ENCODE measurements around the gene BDKRB1. TPM values are rescaled to one million over a fixed set of nuclear protein-coding genes. Genes with fewer than 3 reads are reported as not detected.
"Not testable (repeated sequence)": the region's sequence is repeated elsewhere in the genome, so short reads cannot be mapped to it uniquely, and the experiment has no call there.

Gene BDKRB1
- total RNA-seq, 2 experiments from 2014 or later: not detected

DNA sequence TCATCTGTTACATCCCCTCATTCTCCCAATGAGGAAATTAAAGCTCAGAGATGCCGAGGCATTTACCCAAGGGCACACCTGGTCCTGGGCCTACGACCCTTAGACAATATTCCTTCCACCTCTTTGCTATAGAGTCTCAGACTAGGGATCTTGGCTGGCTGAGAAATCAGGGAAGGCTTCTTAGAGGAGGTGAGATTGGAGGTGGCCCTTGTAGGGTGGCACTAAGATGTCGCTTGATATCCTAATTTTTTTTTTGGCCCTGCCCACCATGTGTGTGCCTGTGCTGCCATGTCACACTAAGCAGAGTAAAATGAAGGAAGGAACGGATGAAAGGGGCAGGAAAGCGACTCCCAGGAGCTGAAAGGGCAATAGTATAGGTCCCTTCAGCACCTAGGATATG is 30.8 kb upstream of the BDKRB1 start:
- H3K27ac Mint-ChIP-seq: no peak overlapping the region
- H3K4me3 Mint-ChIP-seq: no peak overlapping the region
- H3K4me1 Mint-ChIP-seq: no peaks in the 10 kb centered on the region
- peaks cover 4% of the 10 kb centered on the region for H3K27me3 Mint-ChIP-seq
- DNase-seq: no peak
- no peaks in the 10 kb centered on the region for H3K36me3 Mint-ChIP-seq
- peaks cover 1% of the 10 kb centered on the region for H3K9me3 Mint-ChIP-seq

DNA sequence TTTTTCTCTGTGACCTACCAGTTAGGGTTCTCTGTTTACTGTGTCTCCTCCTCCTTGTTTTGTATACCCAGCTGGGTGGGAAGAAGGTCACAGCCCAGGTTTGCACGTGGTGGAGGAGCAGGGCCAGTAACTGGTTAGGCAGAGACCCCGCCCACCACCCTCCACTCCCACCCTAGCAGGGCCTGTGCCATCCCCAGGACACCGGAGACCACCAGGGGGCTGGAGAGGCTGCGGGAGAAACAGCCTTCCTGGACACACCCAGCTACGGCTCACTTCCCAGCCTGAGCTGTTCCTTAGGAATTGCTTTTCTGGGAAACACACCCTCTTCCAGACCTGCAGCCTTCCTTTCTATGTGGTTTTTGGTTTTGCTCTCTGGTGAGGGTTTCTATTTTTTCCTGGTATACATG is 30.3 kb upstream of the BDKRB1 start:
- peaks cover 1% of the 10 kb centered on the region for H3K9me3 Mint-ChIP-seq
- peaks cover 1% of the 10 kb centered on the region for H3K27me3 Mint-ChIP-seq
- no peaks in the 10 kb centered on the region for H3K36me3 Mint-ChIP-seq
- H3K4me3 Mint-ChIP-seq: no peak overlapping the region
- H3K4me1 Mint-ChIP-seq: no peaks in the 10 kb centered on the region
- DNase-seq: no peak
- no peak overlapping the region for H3K27ac Mint-ChIP-seq

- no peaks in the 10 kb centered on the region for H3K36me3 Mint-ChIP-seq
- no peaks in the 10 kb centered on the region for H3K4me1 Mint-ChIP-seq
- H3K27me3 Mint-ChIP-seq: no peaks in the 10 kb centered on the region
- peaks cover 1% of the 10 kb centered on the region for H3K9me3 Mint-ChIP-seq
- H3K4me3 Mint-ChIP-seq: no peak overlapping the region
- DNase-seq: no peak
- no peak overlapping the region for H3K27ac Mint-ChIP-seq
Observed at GRCh38 chr14:96227428-96227827, 28.6 kb upstream of the BDKRB1 start.

DNA sequence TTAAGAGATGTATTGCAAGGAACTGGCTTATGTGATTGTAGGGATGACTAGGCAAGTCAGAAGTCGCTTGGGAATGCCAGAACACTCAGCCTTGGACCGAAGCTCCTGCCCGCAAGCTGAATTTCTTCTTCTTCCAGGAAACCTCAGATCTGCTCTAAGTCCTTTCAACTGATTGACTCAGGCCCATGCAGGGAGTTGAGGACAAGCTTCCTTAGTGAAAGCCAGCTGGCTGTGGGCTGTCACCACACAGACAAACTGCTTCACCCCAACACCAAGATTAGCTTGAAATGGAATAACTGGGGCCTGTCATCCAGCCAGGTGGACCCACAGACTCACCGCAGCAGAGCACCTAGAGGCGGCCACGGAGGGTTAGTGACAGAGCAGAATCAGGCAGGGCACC is 26.7 kb upstream of the BDKRB1 start:
- no peaks in the 10 kb centered on the region for H3K27me3 Mint-ChIP-seq
- no peaks in the 10 kb centered on the region for H3K36me3 Mint-ChIP-seq
- no peaks in the 10 kb centered on the region for H3K4me1 Mint-ChIP-seq
- H3K27ac Mint-ChIP-seq: no peak overlapping the region
- H3K4me3 Mint-ChIP-seq: no peak overlapping the region
- no peak for DNase-seq
- peaks cover 1% of the 10 kb centered on the region for H3K9me3 Mint-ChIP-seq

GRCh38 chr14:96231056-96231455 is 25.0 kb upstream of the BDKRB1 start:
- no peak for DNase-seq
- no peaks in the 10 kb centered on the region for H3K36me3 Mint-ChIP-seq
- H3K4me3 Mint-ChIP-seq: no peak overlapping the region
- H3K27me3 Mint-ChIP-seq: no peaks in the 10 kb centered on the region
- peaks cover 1% of the 10 kb centered on the region for H3K9me3 Mint-ChIP-seq
- no peak overlapping the region for H3K27ac Mint-ChIP-seq
- H3K4me1 Mint-ChIP-seq: no peaks in the 10 kb centered on the region

DNA sequence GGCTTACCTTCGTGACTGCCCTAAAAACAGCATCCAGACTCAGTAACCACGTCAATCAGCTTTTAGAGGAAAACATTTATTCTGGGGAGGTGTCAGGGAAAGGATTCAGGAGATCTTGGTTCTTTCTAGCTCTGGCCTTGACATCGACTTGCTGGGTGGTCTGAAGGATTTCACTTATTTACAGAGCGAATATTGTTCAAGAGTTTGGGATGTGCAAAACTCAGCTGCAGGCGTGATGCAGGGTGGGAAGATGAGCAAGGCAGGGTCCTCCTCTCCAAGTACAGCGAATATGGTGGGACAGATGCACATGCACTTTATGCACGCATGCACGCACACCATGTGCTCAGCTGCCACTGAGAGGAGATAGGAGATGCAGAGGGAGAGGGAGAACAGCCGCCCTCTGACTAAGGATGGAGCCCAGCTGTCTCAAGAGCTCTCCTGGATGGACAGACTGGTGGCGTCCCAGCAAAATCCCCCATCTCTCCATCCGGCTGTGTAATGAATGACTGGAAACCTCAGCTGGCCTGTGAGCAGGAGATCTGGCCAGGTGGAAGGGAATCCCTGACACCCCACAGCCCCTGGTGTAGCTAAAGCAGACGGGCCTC is 24.4 kb upstream of the BDKRB1 start:
- Mint-ChIP-seq H3K4me1 (no peaks in the 10 kb centered on the region), H3K4me3 (no peak overlapping the region), H3K27ac (no peak overlapping the region), H3K36me3 (no peaks in the 10 kb centered on the region), H3K9me3 (peaks cover 1% of the 10 kb centered on the region), H3K27me3 (no peaks in the 10 kb centered on the region)
- no peak for DNase-seq

- Mint-ChIP-seq H3K36me3 (no peaks in the 10 kb centered on the region), H3K27me3 (no peaks in the 10 kb centered on the region), H3K9me3 (peaks cover 1% of the 10 kb centered on the region), H3K4me1 (no peaks in the 10 kb centered on the region), H3K4me3 (no peak overlapping the region), H3K27ac (no peak overlapping the region)
- no peak for DNase-seq
Observed at GRCh38 chr14:96232506-96232905, 23.5 kb upstream of the BDKRB1 start.

GRCh38 chr14:96233661-96234060 is 22.3 kb upstream of the BDKRB1 start:
- H3K4me1 Mint-ChIP-seq: no peaks in the 10 kb centered on the region
- no peak overlapping the region for H3K27ac Mint-ChIP-seq
- no peak overlapping the region for H3K4me3 Mint-ChIP-seq

DNA sequence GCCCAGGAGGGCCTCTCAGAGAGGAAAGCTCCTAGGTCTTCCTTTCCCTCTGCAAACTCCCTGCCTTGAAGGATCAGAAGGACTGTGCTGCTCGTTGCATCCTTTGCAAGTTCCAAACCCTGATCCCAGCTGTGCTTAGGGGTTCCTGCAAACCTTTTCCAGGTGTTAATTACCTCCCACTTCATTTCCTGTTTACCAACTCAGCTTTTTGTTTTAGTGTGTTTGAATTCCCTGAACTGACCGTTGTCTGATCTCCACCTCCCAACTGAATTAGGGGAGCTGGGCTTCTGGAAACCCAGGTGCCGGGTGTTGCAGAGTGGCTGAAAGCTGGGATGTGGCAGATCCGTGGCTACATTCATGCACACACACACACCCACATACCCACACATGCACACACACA is 20.6 kb upstream of the BDKRB1 start:
- no peak for DNase-seq
- Mint-ChIP-seq H3K27ac (no peak overlapping the region), H3K9me3 (no peaks in the 10 kb centered on the region), H3K4me3 (no peak overlapping the region), H3K4me1 (no peaks in the 10 kb centered on the region), H3K36me3 (no peaks in the 10 kb centered on the region), H3K27me3 (peaks cover 3% of the 10 kb centered on the region)

More at GRCh38 chr14:96233661-96234060, 22.3 kb upstream of the BDKRB1 start:
- no peak for DNase-seq
- H3K36me3 Mint-ChIP-seq: no peaks in the 10 kb centered on the region
- no peaks in the 10 kb centered on the region for H3K9me3 Mint-ChIP-seq
- H3K27me3 Mint-ChIP-seq: no peaks in the 10 kb centered on the region

GRCh38 chr14:96237641-96238040 is 18.4 kb upstream of the BDKRB1 start:
- DNase-seq: no peak
- Mint-ChIP-seq H3K27me3 (peaks cover 3% of the 10 kb centered on the region), H3K4me1 (no peaks in the 10 kb centered on the region), H3K9me3 (no peaks in the 10 kb centered on the region), H3K4me3 (no peak overlapping the region), H3K36me3 (no peaks in the 10 kb centered on the region), H3K27ac (no peak overlapping the region)

DNA sequence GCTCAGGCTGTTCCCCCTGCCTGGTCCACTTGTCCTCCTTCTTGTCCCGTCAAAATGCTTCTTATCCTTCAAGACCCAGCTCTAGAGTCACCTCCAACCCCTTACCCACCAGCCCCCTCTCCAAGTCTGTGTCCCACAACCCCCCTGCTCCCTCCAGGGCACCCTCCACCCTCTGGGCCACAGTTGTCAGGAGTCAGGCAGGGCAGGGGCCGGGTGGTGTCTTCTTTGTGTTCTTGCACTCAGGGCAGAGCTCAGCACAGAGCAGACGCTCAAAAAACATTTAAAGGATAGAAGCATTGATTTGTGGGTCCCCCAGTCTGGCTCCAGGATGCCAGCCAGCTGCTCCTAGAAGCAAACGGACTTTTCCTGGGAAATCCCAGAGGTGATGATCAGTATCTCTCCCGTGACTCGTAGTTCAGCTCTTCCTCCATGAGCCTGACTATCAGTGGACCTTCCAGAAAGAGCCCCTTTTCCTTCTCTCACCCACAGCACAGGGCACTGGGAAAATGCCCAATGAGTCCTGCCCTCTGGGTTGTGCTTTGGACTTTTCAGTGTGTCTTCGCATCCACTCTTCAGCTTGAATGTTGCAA is 17.2 kb upstream of the BDKRB1 start:
- no peaks in the 10 kb centered on the region for H3K4me1 Mint-ChIP-seq
- H3K36me3 Mint-ChIP-seq: no peaks in the 10 kb centered on the region
- H3K27me3 Mint-ChIP-seq: peaks cover 3% of the 10 kb centered on the region
- no peak overlapping the region for H3K27ac Mint-ChIP-seq
- DNase-seq: no peak
- H3K9me3 Mint-ChIP-seq: no peaks in the 10 kb centered on the region
- H3K4me3 Mint-ChIP-seq: no peak overlapping the region

DNA sequence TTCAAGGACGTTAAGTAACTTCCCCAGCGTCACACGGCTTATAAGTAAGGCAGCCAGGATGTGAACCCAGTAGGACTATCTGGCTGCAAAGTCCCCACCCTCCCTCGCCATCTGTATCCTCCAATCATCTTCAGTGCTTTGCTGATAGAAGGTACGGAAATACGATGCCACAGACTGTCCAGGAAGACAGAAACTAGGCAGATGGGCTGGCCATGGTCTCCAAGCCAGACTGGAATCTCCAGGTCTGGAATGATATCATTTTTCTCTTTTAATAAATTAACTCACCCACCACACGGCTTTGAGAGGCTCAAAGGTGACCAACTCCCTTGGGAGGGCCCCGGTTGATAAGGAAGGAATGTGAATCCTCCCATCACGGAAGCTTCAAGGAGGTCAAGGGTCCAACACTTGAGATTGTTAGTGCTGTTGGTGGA is 16.3 kb upstream of the BDKRB1 start:
- Mint-ChIP-seq H3K4me1 (no peaks in the 10 kb centered on the region), H3K9me3 (no peaks in the 10 kb centered on the region), H3K4me3 (no peak overlapping the region), H3K27ac (no peak overlapping the region), H3K27me3 (peaks cover 3% of the 10 kb centered on the region), H3K36me3 (no peaks in the 10 kb centered on the region)
- DNase-seq: no peak

- DNase-seq: no peak
- no peaks in the 10 kb centered on the region for H3K36me3 Mint-ChIP-seq
- H3K9me3 Mint-ChIP-seq: no peaks in the 10 kb centered on the region
- peaks cover 3% of the 10 kb centered on the region for H3K27me3 Mint-ChIP-seq
- H3K4me3 Mint-ChIP-seq: no peak overlapping the region
- H3K4me1 Mint-ChIP-seq: no peaks in the 10 kb centered on the region
- H3K27ac Mint-ChIP-seq: no peak overlapping the region
Observed at GRCh38 chr14:96240641-96241040, 15.4 kb upstream of the BDKRB1 start.

- H3K36me3 Mint-ChIP-seq: no peaks in the 10 kb centered on the region
- H3K27ac Mint-ChIP-seq: no peak overlapping the region
- peaks cover 6% of the 10 kb centered on the region for H3K27me3 Mint-ChIP-seq
- no peaks in the 10 kb centered on the region for H3K9me3 Mint-ChIP-seq
- DNase-seq: no peak
- H3K4me1 Mint-ChIP-seq: no peaks in the 10 kb centered on the region
- H3K4me3 Mint-ChIP-seq: no peak overlapping the region
Observed at GRCh38 chr14:96242126-96242525, 13.9 kb upstream of the BDKRB1 start.

DNA sequence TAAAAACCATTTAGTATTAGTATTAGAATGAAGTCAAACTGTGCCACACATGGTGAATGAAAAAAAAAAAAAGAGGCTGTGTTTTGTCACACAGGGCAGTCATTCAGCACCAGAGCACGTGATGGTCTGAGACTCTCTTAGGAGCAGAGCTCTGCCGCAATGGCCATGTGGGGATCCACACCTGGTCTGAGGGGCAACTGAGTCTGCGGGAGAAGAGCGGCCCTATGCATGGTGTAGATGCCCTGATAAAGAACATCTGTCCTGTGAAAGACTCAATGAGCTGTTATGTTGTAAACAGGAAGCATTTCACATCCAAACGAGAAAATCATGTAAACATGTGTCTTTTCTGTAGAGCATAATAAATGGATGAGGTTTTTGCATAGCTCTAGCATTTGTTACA is 12.2 kb upstream of the BDKRB1 start:
- peaks cover 10% of the 10 kb centered on the region for H3K27me3 Mint-ChIP-seq
- no peak overlapping the region for H3K27ac Mint-ChIP-seq
- no peaks in the 10 kb centered on the region for H3K36me3 Mint-ChIP-seq
- H3K4me3 Mint-ChIP-seq: no peak overlapping the region
- DNase-seq: no peak
- no peaks in the 10 kb centered on the region for H3K9me3 Mint-ChIP-seq
- no peaks in the 10 kb centered on the region for H3K4me1 Mint-ChIP-seq

GRCh38 chr14:96245074-96245473 is 10.9 kb upstream of the BDKRB1 start:
- DNase-seq, H3K4me3 Mint-ChIP-seq, H3K4me1 Mint-ChIP-seq, H3K36me3 Mint-ChIP-seq, H3K27ac Mint-ChIP-seq, H3K9me3 Mint-ChIP-seq: not testable (repeated sequence)
- peaks cover 11% of the 10 kb centered on the region for H3K27me3 Mint-ChIP-seq
